Neural progenitor cell (in vitro differentiated cells): ENCODE data around the gene SMYD5. TPM values are rescaled to one million over a fixed set of nuclear protein-coding genes. Genes with fewer than 3 reads are reported as not detected.
A peak's percentile ranks its signal among the peaks of the same experiment; 100 is the strongest.

Experiments used
- DNase-seq: peaks from one replicate; pipeline ENCODE4 v3.0.0-alpha.2; 2016; ENCODE audit warnings: low spot score
- H2AFZ ChIP-seq: fragments of 200-600 bp; sonication (generic); replicated peaks from 2 replicates; pipeline ENCODE4 v1.6.1; 2016; ENCODE audit warnings: antibody characterized with exemption
- H3F3A ChIP-seq: fragments of 200-600 bp; sonication (generic); 2 replicates; pipeline ENCODE4 v1.6.1; 2016; ENCODE audit warnings: antibody characterized with exemption, low read depth
- H3K27ac ChIP-seq: fragments of 200-600 bp; sonication (generic); 2 replicates; pipeline ENCODE4 v1.5.1; 2016; ENCODE audit warnings: mild to moderate bottlenecking
- H3K27me3 ChIP-seq: fragments of 200-600 bp; sonication (generic); 2 replicates; pipeline ENCODE4 v1.6.1; 2016; ENCODE audit warnings: mild to moderate bottlenecking, moderate library complexity
- H3K36me3 ChIP-seq: fragments of 200-600 bp; sonication (generic); 2 replicates; pipeline ENCODE4 v1.5.1; 2016
- H3K4me1 ChIP-seq: fragments of 200-600 bp; sonication (generic); 2 replicates; pipeline ENCODE4 v1.6.1; 2016; ENCODE audit warnings: mixed run types
- H3K4me2 ChIP-seq: fragments of 200-600 bp; sonication (generic); 2 replicates; pipeline ENCODE4 v1.6.1; 2016
- H3K4me3 ChIP-seq: fragments of 200-600 bp; sonication (generic); 2 replicates; pipeline ENCODE4 v1.5.1; 2016
- H3K79me2 ChIP-seq: fragments of 200-600 bp; sonication (generic); 2 replicates; pipeline ENCODE4 v1.6.1; 2016; ENCODE audit warnings: low read depth
- H3K9ac ChIP-seq: fragments of 200-600 bp; sonication (generic); 2 replicates; pipeline ENCODE4 v1.6.1; 2016
- H3K9me3 ChIP-seq: fragments of 200-600 bp; sonication (generic); 2 replicates; pipeline ENCODE4 v1.5.1; 2016; ENCODE audit warnings: low read depth
- H4K20me1 ChIP-seq: fragments of 200-600 bp; sonication (generic); 2 replicates; pipeline ENCODE4 v1.6.1; 2016; ENCODE audit warnings: low read depth
- H3K27ac Mint-ChIP-seq: 3 replicates; pipeline ENCODE4 v1.8.0; 2021; ENCODE audit warnings: mixed read lengths
- H3K27me3 Mint-ChIP-seq: 2 replicates; pipeline ENCODE4 v1.8.0; 2022; ENCODE audit warnings: low read depth, mild to moderate bottlenecking, inconsistent platforms, moderate library complexity, mixed read lengths; ENCODE audit not compliant: insufficient read depth
- H3K36me3 Mint-ChIP-seq: 3 replicates; pipeline ENCODE4 v1.8.0; 2021; ENCODE audit warnings: mixed read lengths
- H3K4me1 Mint-ChIP-seq: 3 replicates; pipeline ENCODE4 v1.8.0; 2021; ENCODE audit warnings: mixed read lengths
- H3K4me3 Mint-ChIP-seq: 3 replicates; pipeline ENCODE4 v1.8.0; 2021; ENCODE audit warnings: mild to moderate bottlenecking, moderate library complexity, mixed read lengths
- H3K9me3 Mint-ChIP-seq: 3 replicates; pipeline ENCODE4 v1.8.0; 2020; ENCODE audit warnings: mixed read lengths
- CTCF ChIP-seq: fragments of 200-600 bp; sonication (generic); IDR thresholded peaks from 2 replicates; pipeline ENCODE4 v1.5.1; 2017; ENCODE audit warnings: antibody characterized with exemption, mild to moderate bottlenecking
- EZH2 ChIP-seq: fragments of 200-600 bp; sonication (generic); IDR thresholded peaks from 2 replicates; pipeline ENCODE4 v1.6.1; 2017; ENCODE audit warnings: antibody characterized with exemption, mild to moderate bottlenecking, moderate library complexity
- EZH2phosphoT487 ChIP-seq: fragments of 200-600 bp; sonication (generic); IDR thresholded peaks from 2 replicates; pipeline ENCODE4 v1.6.1; 2017; ENCODE audit warnings: antibody characterized with exemption
- total RNA-seq: library from RNA; depleted of rRNA; stranded (reverse); fragments of >200 nt; gene quantifications from 2 replicates; pipeline ENCODE4 v1.2.3, GENCODE V29; 2015; ENCODE audit warnings: low replicate concordance

SMYD5 gene
- total RNA-seq, 1 donor from 2014 or later = 21.0 TPM

- Histone ChIP-seq H3K79me2 (no peaks in the 10 kb centered on the region), H3K4me2 (no peak overlapping the region), H3F3A (peaks cover 13% of the 10 kb centered on the region), H3K4me1 (peaks cover 6% of the 10 kb centered on the region), H3K4me3 (no peak overlapping the region), H3K36me3 (no peaks in the 10 kb centered on the region), H3K27me3 (peaks cover 40% of the 10 kb centered on the region), H2AFZ (no peak overlapping the region), H3K27ac (no peak overlapping the region), H3K9me3 (no peaks in the 10 kb centered on the region), H3K9ac (no peak overlapping the region), H4K20me1 (peaks cover 17% of the 10 kb centered on the region)
- Mint-ChIP-seq H3K36me3 (no peaks in the 10 kb centered on the region), H3K4me3 (no peak overlapping the region), H3K27ac (no peak overlapping the region), H3K9me3 (peaks cover 4% of the 10 kb centered on the region), H3K27me3 (peaks cover 35% of the 10 kb centered on the region), H3K4me1 (peaks cover 4% of the 10 kb centered on the region)
- TF ChIP-seq CTCF (no peak), EZH2 (no peak), EZH2phosphoT487 (no peak)
- no peak for DNase-seq
Measured at GRCh38 chr2:73267008-73267407, 53.0 kb downstream of the SMYD5 start.

- TF ChIP-seq EZH2phosphoT487 (no peak), EZH2 (no peak), CTCF (no peak)
- H4K20me1 ChIP-seq = peaks cover 17% of the 10 kb centered on the region
- H3K9ac ChIP-seq = no peak overlapping the region
- H3K27ac ChIP-seq = no peak overlapping the region
- Mint-ChIP-seq H3K9me3 (peaks cover 4% of the 10 kb centered on the region), H3K27ac (no peak overlapping the region), H3K27me3 (peaks cover 35% of the 10 kb centered on the region), H3K4me1 (peaks cover 6% of the 10 kb centered on the region), H3K36me3 (no peaks in the 10 kb centered on the region), H3K4me3 (peak overlapping the region; percentile 61)
- peak overlapping the region; percentile 32 for H3K4me3 ChIP-seq
- DNase-seq = no peak
- H3K36me3 ChIP-seq = no peaks in the 10 kb centered on the region
- peaks cover 18% of the 10 kb centered on the region for H3K4me1 ChIP-seq
- H3K79me2 ChIP-seq = no peaks in the 10 kb centered on the region
- H2AFZ ChIP-seq = peak overlapping the region; percentile 52
- H3K4me2 ChIP-seq = peak overlapping the region; percentile 70
- peaks cover 27% of the 10 kb centered on the region for H3F3A ChIP-seq
- no peaks in the 10 kb centered on the region for H3K9me3 ChIP-seq
- peaks cover 40% of the 10 kb centered on the region for H3K27me3 ChIP-seq
Measured at GRCh38 chr2:73268366-73268829, 54.4 kb downstream of the SMYD5 start.

- Histone ChIP-seq H4K20me1 (peaks cover 17% of the 10 kb centered on the region), H3K9me3 (no peaks in the 10 kb centered on the region), H3K4me3 (peak overlapping the region; percentile 32), H3K27me3 (peaks cover 40% of the 10 kb centered on the region), H3K9ac (no peak overlapping the region), H3K79me2 (no peaks in the 10 kb centered on the region), H3K4me2 (peak overlapping the region; percentile 70), H2AFZ (peak overlapping the region; percentile 52), H3F3A (peaks cover 30% of the 10 kb centered on the region), H3K36me3 (no peaks in the 10 kb centered on the region), H3K4me1 (peaks cover 18% of the 10 kb centered on the region), H3K27ac (no peak overlapping the region)
- Mint-ChIP-seq H3K4me1 (peaks cover 6% of the 10 kb centered on the region), H3K4me3 (peak overlapping the region; percentile 61), H3K27ac (no peak overlapping the region), H3K27me3 (peaks cover 33% of the 10 kb centered on the region), H3K36me3 (no peaks in the 10 kb centered on the region), H3K9me3 (peaks cover 4% of the 10 kb centered on the region)
- DNase-seq = peak; percentile 79
- TF ChIP-seq EZH2phosphoT487 (peak; percentile 87), EZH2 (peak; percentile 90), CTCF (peak; percentile 50)
Measured at GRCh38 chr2:73268830-73269685, 55.0 kb downstream of the SMYD5 start.
